ENCODE results near the gene U2SURP.

GRCh38 chr3:143109861-143110260 is 108.5 kb downstream of the U2SURP start:
- no peak for TF ChIP-seq POLR2A (IDR thresholded peaks at IDR 0.05)
- TF ChIP-seq, protein P1, sequence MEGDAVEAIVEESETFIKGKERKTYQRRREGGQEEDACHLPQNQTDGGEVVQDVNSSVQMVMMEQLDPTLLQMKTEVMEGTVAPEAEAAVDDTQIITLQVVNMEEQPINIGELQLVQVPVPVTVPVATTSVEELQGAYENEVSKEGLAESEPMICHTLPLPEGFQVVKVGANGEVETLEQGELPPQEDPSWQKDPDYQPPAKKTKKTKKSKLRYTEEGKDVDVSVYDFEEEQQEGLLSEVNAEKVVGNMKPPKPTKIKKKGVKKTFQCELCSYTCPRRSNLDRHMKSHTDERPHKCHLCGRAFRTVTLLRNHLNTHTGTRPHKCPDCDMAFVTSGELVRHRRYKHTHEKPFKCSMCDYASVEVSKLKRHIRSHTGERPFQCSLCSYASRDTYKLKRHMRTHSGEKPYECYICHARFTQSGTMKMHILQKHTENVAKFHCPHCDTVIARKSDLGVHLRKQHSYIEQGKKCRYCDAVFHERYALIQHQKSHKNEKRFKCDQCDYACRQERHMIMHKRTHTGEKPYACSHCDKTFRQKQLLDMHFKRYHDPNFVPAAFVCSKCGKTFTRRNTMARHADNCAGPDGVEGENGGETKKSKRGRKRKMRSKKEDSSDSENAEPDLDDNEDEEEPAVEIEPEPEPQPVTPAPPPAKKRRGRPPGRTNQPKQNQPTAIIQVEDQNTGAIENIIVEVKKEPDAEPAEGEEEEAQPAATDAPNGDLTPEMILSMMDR (IDR thresholded peaks at IDR 0.05): no peak
